Measurements from ENCODE around the gene RNGTT.

RNGTT gene

DNA sequence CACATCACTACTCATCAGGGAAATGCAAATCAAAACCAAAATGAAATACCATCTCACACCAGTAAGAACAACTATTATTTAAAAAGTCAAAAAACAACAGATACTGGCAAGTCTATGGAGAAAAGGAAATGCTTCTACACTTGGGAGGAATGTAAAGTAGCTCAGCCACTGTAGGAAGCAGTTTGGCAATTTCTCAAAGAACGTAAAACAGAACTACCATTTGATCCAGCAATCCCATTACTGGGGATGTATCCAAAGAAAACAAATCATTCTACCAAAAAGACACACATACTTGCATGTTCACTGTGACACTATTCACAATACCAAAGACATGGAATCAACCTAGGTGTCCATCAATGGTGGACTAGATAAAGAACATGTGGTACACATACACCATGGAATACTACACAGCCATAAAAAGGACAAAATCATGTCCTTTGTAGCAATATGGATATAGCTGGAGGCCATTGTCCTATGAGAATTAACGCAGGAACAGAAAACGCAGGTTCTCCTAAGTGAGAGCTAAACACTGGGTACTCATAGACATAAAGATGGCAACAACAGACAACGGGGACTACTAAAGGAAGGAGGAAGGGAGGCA, 260.4 kb downstream of the RNGTT start:
- no peak for DNase-seq
- Histone ChIP-seq H3K36me3 (no peaks in the 10 kb centered on the region), H3K4me3 (ENCODE audit: low read depth, low read length) (no peak overlapping the region), H3K9me3 (ENCODE audit: severe bottlenecking) (no peaks in the 10 kb centered on the region), H3K27ac (no peak overlapping the region), H3K27me3 (ENCODE audit: insufficient read depth, low read depth, severe bottlenecking) (no peaks in the 10 kb centered on the region)
- TF ChIP-seq, protein P1, sequence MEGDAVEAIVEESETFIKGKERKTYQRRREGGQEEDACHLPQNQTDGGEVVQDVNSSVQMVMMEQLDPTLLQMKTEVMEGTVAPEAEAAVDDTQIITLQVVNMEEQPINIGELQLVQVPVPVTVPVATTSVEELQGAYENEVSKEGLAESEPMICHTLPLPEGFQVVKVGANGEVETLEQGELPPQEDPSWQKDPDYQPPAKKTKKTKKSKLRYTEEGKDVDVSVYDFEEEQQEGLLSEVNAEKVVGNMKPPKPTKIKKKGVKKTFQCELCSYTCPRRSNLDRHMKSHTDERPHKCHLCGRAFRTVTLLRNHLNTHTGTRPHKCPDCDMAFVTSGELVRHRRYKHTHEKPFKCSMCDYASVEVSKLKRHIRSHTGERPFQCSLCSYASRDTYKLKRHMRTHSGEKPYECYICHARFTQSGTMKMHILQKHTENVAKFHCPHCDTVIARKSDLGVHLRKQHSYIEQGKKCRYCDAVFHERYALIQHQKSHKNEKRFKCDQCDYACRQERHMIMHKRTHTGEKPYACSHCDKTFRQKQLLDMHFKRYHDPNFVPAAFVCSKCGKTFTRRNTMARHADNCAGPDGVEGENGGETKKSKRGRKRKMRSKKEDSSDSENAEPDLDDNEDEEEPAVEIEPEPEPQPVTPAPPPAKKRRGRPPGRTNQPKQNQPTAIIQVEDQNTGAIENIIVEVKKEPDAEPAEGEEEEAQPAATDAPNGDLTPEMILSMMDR (IDR thresholded peaks at IDR 0.05; ENCODE audit: low read depth, low read length), result no peak

DNA sequence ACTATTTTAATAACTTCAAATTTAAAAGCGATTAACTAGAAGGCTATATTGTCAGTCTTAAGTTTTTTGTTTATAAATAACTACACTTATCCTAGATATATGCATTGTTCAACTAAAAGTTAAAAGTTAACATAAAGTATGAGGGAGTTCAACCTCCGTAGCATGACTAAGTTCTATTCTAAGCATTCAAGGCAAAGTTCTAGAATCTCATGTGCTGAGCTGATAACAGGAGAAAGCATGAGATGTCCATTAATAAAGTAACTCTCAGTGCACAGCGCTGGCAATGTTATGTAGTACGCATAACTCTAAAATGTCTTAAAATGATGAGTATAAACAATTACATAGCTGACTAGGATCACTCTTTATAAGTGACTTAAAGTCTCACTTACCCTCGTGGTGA, 264.8 kb downstream of the RNGTT start:
- H3K9me3 ChIP-seq (ENCODE audit: severe bottlenecking), result no peaks in the 10 kb centered on the region
- no peaks in the 10 kb centered on the region for H3K36me3 ChIP-seq
- no peaks in the 10 kb centered on the region for H3K27me3 ChIP-seq (ENCODE audit: insufficient read depth, low read depth, severe bottlenecking)
- no peak overlapping the region for H3K27ac ChIP-seq
- TF ChIP-seq, protein P1 (IDR thresholded peaks at IDR 0.05; ENCODE audit: low read depth, low read length), result no peak
- H3K4me3 ChIP-seq (ENCODE audit: low read depth, low read length), result no peak overlapping the region
- DNase-seq, result no peak

DNA sequence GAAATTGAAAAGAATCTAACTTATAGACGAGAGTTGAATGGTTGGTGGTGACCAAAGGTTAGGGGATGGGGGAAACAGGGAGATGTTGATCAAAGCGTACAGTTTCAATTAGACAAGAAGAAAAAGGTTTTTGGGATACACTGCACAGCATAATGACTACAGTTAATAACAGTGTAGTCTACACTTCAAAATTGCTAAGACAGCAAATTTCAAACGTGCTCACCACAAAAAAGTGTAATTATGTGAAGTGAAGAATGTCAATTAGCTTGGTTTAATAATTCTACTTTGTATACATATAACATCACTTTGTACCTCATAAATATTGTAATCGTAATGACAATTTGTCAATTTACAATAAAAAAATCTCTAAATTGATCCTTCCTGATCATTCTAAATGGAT, 267.5 kb downstream of the RNGTT start:
- no peak overlapping the region for H3K4me3 ChIP-seq (ENCODE audit: low read depth, low read length)
- H3K27ac ChIP-seq, result no peak overlapping the region
- TF ChIP-seq, protein P1 (IDR thresholded peaks at IDR 0.05; ENCODE audit: low read depth, low read length), result no peak
- no peak for DNase-seq
- H3K9me3 ChIP-seq (ENCODE audit: severe bottlenecking), result no peaks in the 10 kb centered on the region
- no peaks in the 10 kb centered on the region for H3K27me3 ChIP-seq (ENCODE audit: insufficient read depth, low read depth, severe bottlenecking)
- H3K36me3 ChIP-seq, result no peaks in the 10 kb centered on the region

DNA sequence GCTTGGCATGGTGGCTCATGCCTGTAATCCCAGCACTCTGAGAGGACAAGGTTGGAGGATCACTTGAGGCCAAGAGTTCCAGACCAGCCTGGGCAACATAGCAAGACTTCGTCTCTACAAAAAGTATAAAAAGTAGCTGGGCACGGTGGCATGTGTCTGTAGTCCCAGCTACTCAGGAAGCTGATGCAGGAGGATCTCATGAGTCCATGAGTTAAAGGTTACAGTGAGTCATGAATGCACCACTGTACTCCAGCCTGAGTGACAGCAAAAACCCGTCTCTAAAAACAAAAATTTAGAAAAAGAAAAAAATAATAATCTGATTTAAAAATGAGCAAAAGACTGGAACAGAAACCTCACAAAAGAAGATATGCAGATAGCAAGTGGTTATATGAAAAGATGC, 279.7 kb downstream of the RNGTT start:
- TF ChIP-seq, protein P1 (IDR thresholded peaks at IDR 0.05; ENCODE audit: low read depth, low read length), result no peak

DNA sequence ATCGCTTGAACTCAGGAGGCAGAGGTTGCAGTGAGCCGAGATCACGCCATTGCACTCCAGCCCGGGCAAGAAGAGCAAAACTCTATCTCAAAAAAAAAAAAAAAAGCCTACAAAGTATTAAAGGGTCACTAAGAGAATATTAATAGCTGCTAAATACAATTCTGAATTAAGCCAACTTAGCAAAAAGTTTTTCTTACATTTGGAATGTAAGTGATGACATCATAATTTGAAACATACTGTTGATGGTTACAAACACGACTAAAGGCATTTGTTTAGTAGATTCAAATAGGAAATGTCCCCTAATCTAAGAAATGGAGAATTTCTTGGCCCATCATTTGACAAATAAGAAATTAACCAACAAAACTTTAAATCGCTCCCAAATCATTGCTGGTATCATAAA, 282.8 kb downstream of the RNGTT start:
- TF ChIP-seq, protein P1 (IDR thresholded peaks at IDR 0.05; ENCODE audit: low read depth, low read length), result no peak
- no peaks in the 10 kb centered on the region for H3K9me3 ChIP-seq (ENCODE audit: severe bottlenecking)
- DNase-seq, result no peak

More for the DNA sequence above, 279.7 kb downstream of the RNGTT start:
- no peaks in the 10 kb centered on the region for H3K27me3 ChIP-seq (ENCODE audit: insufficient read depth, low read depth, severe bottlenecking)
- no peaks in the 10 kb centered on the region for H3K9me3 ChIP-seq (ENCODE audit: severe bottlenecking)
- no peak overlapping the region for H3K27ac ChIP-seq
- no peak for DNase-seq
- no peaks in the 10 kb centered on the region; the same call in 1 of the 2 replicates for H3K36me3 ChIP-seq
- H3K4me3 ChIP-seq (ENCODE audit: low read depth, low read length), result no peak overlapping the region

DNA sequence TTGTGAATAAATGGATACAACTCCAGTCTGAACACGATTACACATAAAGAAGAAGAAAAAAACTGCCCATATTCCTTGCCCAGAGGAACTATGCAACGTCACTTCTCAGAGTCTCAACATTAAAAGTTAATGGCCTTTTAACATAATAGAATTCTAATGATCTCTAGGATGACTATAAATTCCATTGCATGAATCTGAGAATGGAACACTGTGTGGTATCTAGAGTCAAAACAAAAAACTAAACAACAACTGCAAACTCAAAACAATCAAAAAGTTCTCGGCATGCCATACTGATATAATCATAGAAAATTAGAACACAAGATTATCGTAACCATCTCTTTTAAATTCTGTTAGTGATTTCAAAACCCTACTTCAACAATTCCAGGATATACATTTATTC, 283.6 kb downstream of the RNGTT start:
- DNase-seq, result no peak
- H3K9me3 ChIP-seq (ENCODE audit: severe bottlenecking), result no peaks in the 10 kb centered on the region
- no peak overlapping the region for H3K4me3 ChIP-seq (ENCODE audit: low read depth, low read length)
- no peak overlapping the region for H3K27ac ChIP-seq
- no peaks in the 10 kb centered on the region for H3K27me3 ChIP-seq (ENCODE audit: insufficient read depth, low read depth, severe bottlenecking)
- TF ChIP-seq, protein P1 (IDR thresholded peaks at IDR 0.05; ENCODE audit: low read depth, low read length), result no peak
- H3K36me3 ChIP-seq, result no peaks in the 10 kb centered on the region

More for the DNA sequence above, 282.8 kb downstream of the RNGTT start:
- H3K27me3 ChIP-seq (ENCODE audit: insufficient read depth, low read depth, severe bottlenecking), result no peaks in the 10 kb centered on the region
- H3K27ac ChIP-seq, result no peak overlapping the region
- no peaks in the 10 kb centered on the region for H3K36me3 ChIP-seq
- no peak overlapping the region for H3K4me3 ChIP-seq (ENCODE audit: low read depth, low read length)

Measured in WERI-Rb-1 (cell line).